ENCODE results near the gene SESN3. TPM values are rescaled to one million over a fixed set of nuclear protein-coding genes. Genes with fewer than 3 reads are reported as not detected.

SESN3 gene
- 3.9 and 5.0 TPM in 2 replicates for total RNA-seq

GRCh38 chr11:95231127-95231880, at the start of gene SESN3:
SESN3 (minus strand) TSS chr11:95231202; CDS start chr11:95230860, 342 bp downstream.

Other genes starting within 250 kb of the SESN3 start
- gene KDM4E, start 205.9 kb downstream of the SESN3 start, total RNA-seq, result not detected in 2 replicates
- gene KDM4F, start 181.8 kb downstream of the SESN3 start, total RNA-seq, result not detected in 2 replicates
- gene SRSF8, start 164.3 kb downstream of the SESN3 start, total RNA-seq, result 13.7 and 17.0 TPM in 2 replicates
- 20.1 and 23.4 TPM in 2 replicates for gene ENDOD1, start 141.4 kb downstream of the SESN3 start, total RNA-seq

Data from bronchus fibroblast of lung (primary cell).